HG02943 (cell line): ENCODE measurements around the gene SAMD1.
"Not testable (repeated sequence)": the region's sequence is repeated elsewhere in the genome, so short reads cannot be mapped to it uniquely, and the experiment has no call there.

Source experiments
- ATAC-seq: cut with Tn5 transposase; IDR thresholded peaks from one replicate; pipeline ENCODE4 v1.9.1; 2021; ENCODE audit warnings: mild to moderate bottlenecking, low read depth, moderate library complexity; ENCODE audit not compliant: unreplicated experiment

SAMD1 gene

DNA sequence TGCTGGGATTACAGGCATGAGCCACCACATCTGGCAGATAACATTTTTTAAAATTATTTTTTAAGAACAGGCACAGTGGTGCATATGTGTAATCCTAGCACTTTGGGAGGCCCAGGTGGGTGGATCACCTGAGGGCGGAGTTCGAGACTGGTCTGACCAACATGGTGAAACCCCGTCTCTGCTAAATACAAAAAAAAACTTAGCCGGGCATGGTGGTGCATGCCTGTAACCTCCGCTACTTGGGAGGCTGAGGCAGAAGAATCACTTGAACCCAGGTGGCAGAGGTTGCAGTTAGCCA is 28.0 kb downstream of the SAMD1 start:
- ATAC-seq: no peak

DNA sequence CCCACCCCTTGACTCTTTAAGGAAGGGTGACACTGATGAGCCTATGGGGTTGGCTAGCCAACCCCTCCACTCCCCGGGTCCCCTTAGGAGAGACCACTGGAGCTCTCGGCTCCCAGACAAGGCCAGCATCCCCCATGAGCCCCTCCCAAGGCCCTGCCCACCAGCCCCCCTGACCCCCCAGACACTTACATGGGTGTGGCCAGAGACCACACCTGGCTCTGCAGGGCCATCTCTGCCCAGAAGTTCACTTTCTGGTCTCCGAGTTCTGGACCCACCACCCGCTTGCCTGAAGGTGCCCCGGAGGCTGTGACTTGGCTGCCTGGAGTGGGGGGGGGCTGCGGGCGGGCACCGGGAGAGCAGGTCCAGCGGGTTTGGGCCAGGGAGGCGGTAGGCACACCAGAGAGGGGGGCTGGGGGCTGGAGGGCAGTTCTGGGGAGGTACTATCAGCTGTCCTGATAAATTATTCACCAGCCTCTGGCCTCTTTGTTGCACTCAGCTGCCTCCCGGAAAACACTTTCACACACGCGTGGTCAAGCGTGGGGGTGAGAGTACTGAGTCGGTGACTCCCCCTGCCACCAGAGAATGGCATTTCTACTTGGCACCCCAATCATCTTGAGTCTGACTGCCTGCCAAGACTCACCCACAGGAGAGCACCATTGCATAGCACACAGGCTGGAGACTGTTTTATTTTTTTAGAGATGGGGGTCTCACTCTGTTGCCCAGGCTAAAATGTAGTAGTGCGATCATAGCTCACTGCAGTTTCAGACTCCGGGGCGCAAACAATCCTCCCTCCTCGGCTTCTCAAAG is 28.6 kb downstream of the SAMD1 start, which contains the start of gene PALM3:
PALM3 (minus strand) TSS at position 326 of the 807 bp plus-strand sequence; CDS start at position 230, 96 bp downstream.
- ATAC-seq: no peak

DNA sequence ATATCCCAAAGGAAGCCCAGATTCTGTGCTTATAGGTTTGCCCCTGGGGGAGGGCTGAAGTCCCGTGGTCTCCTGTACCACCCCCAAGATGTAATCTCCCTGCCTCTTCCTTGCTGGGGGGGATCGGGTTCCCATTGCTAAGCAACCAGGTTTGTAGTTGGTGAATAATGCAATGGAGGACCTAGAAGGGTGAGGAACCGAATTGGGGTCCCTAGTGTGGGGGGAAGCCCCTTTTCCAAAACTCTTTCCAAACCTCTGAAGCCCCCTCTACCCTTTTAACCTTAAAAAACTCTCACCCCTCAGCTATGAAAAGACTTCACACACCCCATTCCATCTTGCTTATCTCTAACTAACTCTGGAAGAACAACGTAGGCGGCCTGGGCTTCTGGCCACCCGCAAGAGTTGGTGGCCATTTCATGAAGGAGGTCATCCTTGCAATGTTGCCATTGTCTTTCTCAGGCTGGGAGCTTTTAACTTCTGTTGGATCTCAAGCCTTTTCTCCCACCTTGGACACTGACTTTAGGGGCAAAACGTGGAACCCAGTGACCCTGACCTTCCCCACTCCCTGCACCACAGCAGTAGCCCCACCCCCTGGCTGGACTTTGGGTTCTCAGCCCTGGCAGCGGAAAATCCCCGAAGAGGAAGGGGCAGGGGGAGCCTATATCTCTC is 29.3 kb downstream of the SAMD1 start:
- no peak for ATAC-seq

DNA sequence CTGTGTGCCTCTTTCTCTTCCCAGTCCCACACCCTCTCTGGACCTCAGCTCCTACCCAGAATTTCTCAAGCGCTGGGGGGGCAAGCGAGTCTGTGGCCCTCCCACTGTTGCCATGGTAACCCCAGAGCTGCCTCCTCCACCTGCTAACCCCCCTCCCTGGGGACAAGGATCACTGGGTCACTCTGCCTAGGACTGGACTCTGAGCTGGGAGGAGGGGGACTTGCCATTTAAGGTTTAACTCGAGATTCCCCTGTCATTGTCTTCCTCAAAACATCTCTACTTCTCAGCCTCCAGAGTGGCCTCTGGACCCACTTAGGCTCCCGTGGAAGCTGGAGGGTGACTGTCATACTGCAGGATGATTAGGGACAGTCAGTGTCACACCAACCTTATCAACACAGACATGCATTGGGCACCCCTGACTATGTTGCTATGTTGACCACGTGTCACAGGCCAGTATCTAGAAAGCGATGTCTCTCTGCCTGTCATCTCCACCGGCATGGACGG is 30.8 kb downstream of the SAMD1 start:
- ATAC-seq: no peak

DNA sequence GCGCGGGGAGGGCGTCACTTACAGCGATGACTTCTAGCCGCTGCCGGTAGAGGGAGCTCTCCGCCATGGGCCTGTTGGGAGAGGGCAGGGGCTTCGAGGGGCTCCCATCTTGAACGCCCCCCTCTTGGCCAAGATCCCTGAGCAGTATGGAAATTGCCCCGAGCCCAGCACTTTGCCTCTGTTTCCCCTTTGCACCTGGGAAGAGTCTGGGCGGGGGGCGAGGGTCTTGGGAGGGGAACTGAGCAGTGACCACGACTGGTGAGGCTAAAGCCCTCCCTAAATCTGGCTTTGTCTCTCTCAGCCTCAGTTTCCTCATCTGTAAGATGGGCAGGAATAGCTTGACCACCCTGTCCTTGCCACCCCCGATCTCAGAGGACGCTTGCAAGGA is 31.5 kb downstream of the SAMD1 start:
- no peak for ATAC-seq

DNA sequence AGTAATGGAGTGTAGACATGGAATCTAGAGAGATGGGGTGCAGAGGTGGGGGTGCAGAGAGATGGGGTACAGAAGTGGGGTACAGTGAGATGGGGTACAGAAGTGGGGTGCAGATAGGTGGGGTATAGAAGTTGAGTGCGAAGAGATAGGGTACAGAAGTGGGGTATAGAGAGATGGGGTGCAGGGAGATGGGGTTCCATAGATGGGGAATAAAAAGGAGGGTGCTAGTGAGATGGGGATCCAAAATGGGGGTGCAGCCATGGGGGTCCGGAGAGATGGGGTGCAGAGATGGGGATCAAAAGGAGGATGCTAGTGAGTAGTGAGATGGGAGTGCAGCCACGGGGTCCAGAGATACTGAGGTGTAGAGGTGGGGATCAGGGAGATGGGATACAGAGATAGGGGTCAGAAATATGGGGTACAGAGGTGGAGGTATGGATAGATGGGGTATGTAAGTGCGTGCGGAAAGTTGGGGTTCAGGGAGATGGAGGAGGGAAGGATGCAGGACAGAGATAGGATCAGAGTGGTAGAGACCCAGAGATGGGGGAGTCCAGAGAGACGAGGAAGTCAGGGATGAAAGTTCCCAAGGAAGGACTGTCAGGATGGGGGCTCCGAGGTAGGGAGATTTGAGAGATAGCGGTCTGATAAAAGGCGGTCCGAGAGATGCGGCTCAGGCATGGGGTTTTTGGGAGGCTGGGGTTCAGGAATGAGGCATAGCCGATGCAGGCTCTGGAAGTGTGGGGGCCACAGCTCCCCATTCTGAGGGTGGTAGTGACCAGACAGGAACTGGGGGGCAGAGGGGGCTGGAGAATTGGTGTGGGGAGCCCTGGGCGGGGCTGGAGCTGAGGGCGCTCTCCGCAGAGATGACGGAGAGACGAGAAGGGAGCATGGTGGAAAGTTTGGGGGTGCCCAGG is 32.1 kb downstream of the SAMD1 start:
- ATAC-seq: no peak

DNA sequence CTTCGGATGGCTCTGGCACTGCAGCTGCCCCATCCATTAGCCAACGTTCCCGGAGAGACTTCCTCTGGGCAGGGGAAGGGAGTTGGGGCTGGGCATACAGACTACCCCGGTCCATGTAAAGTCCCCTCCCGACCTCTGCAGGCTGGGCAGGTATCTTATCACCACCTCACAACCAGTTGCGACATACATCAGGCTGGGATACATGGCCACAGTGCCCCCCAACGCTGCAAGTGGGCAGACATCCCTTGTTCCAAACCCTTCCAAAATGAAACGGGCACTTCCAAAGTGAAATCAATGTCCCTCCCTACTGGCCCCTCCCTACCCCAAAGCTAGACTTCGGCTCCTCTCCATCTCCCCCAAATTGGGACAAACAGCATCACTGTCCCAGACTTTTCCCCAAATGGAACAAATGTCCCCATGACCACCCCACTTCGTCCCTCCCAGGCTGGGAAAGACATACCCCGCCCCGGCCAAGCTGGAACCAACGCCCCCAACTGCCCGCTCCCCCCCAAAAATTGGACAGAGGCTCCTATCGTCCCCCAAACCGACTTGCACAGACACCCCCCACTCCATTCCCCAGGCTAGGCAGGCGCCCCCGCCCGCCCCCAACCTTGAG is 33.7 kb downstream of the SAMD1 start:
- ATAC-seq: no peak

DNA sequence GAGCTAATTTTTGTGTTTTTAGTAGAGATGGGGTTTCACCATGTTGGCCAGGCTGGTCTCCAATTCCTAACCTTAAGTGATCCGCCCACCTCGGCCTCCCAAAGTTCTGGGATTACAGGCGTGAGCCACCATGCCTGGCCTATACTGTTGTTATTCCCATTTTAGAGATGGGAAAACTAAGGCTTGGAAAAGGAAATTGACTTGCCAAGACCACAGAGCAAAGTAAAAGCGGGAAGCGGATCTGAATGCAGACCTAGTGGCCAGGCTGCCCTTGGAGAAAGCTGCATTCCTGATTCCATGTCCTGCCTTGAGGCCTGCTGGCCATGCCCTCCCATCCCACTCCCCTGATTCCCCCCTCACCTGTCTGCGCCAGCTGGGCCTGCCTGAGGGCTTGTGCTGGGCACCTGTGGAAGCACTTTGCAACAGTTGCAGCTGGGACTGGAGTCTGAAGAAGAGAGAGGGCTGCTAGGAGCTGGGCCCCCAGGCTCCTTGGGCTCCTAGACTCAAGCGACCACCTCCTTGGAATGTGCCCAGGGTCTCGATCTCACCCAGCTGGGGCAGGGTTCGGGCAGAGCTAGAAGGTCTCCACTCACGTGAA is 34.4 kb downstream of the SAMD1 start:
- ATAC-seq: no peak

DNA sequence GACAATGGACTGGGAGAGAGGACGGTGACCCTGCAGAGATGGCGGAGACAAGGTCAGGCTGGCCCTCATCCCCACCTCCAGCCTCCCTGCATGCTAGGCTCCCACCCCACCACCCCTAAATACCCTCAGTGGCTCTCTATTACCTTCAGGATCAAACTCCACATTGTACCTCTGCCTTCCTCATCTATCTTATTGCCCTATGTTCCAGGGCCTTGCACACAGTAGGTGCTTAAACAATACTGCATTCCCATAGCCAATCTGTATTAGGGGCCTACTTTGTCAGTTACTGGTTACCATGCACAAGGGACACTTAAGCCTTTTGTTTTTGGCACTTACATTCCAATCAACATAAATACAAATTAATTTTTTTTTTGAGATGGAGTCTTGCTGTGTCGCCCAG is 35.2 kb downstream of the SAMD1 start:
- ATAC-seq: no peak

DNA sequence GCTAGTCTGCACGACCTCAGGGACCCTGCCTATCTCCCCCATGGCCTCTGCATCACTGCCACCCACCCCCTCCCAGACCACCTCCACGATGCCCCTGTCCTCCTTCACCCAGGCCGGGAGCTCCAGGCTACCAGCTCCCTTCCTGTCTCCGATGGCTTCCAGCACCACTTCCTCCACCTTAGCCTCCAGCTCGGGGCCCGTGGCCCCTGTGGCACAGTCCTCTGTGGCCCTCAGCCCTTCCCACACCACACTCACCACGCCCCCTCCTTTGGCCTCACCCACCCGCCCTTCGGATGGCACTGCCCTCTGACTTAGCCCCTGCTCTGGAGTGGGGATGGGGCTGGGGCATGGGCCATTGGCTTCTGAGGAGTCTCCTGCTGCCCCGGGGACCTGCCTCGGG is 35.8 kb downstream of the SAMD1 start:
- no peak for ATAC-seq

DNA sequence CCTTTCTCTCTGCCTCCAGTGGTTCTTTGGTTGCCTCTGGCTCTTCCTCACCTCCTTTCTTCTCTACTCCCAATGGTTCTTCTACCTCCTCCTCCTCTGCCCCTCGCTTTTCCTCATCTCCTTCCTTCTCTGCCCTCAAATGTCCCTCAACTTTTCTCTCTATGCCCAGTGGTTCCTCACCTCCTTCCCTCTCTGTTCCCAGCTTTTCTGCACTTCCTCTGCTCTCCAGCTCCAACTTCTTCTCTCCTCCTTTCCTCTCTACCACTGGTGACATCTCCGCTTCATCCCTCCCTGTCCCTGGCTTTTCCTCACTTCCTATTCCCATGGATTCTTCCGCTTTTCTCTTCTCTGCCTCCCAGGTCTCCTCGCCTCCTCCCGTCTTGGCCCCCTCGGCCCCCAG is 36.5 kb downstream of the SAMD1 start:
- no peak for ATAC-seq

DNA sequence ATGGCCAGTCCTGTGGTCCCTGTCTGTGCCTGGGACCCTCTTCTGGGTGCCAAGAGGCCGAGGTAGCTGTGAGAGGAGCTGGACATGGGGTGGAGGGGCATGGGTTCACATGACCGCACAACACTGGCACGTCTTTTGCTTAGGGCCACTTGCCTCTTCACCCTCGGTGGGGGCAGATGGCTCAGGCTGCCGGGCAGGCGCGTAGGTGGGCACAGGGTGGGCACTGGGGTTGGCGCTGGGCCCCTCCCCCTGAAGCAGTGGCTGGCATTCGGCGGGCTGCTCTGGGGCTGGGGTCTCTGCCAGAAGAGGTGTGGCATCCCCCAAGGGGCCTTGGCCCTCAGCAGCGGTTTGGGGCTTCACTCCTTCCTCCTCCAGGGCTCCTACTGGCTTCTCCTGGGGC is 37.1 kb downstream of the SAMD1 start:
- ATAC-seq: no peak

DNA sequence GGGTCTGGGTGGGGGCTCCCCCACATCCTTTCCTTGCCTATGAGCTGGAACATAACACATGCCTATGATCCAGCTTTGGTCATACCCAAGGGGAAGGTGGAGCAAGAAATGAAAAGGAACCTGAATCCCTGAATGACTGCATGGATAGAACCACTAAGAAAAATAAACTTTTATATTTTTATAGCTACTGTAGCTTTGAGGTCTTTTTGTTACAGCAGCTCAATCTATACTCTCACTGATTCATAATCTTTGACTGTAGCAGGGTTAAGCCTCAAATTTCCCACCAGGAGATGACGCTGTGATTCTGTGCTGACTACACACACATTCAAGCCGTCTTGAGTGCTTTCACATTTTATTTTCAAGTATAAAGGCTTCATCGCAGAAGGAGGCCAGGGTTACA is 37.5 kb downstream of the SAMD1 start:
- ATAC-seq: no peak

DNA sequence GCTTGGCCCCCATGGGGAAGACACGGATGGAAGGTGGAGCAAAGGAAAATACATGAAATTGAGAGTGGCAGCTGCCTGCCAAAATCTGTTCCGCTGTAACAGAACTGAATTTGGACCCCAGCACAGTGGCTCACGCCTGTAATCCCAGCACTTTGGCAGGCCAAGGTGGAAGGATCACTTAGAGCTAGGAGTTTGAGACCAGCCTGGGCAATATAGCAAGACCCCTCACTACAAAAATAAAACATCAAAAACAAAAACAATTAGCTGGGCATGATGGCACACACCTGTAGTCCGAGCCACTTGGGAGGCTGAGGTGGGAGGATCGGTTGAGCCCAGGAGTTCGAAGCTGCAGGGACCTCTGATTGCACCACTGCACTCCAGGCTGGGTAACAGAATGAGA is 38.1 kb downstream of the SAMD1 start:
- ATAC-seq: no peak

DNA sequence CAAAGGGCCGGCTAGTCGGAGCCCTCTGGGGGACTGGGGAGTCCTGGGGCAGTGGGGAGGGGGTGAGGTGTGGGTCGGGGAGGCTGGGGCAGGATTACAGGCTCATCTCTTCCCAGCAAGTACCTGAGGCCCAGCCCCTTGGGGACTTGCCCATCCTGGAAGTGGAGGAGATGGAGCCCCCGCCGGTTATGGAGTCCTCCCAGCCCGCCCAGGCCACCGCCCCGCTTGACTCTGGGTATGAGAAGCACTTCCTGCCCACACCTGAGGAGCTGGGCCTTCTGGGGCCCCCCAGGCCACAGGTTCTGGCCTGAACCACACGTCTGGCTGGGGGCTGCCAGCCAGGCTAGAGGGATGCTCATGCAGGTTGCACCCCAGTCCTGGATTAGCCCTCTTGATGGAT is 38.6 kb downstream of the SAMD1 start:
- no peak for ATAC-seq

DNA sequence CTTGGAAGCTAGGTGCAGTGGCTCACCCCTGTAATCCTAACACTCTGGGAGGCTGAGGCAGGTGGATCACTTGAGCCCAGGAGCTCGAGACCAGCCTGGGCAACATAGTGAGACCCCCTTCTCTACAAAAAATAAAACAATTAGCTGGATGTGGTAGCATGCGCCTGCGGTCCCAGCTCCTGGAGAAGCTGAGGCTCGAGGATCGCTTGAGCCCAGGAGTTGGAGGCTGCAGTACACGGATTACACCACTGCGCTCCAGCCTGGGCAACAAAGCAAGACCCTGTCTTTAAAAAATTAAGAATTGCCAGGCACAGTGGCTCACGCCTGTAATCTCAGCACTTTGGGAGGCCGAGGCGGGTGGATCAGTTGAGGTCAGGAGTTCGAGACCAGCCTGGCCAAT is 39.6 kb downstream of the SAMD1 start:
- ATAC-seq: not testable (repeated sequence)

DNA sequence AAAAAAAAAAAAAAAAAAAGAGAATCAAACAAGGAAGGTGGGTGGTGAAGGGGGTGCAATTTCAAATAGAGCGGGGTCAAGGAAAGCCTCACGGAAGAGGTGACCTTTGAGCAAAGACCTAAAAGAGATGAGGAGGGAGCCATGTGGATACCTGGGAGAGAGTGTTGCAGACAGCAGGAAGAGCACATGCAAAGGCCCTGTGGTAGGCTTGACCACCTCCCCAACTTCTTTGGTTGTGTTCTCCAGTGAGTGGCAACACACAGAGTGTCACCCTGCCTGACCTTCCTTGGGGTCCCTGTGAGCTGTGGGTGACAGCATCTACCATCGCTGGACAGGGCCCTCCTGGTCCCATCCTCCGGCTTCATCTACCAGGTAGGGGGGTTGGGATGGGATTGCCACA is 40.0 kb downstream of the SAMD1 start:
- ATAC-seq: no peak

DNA sequence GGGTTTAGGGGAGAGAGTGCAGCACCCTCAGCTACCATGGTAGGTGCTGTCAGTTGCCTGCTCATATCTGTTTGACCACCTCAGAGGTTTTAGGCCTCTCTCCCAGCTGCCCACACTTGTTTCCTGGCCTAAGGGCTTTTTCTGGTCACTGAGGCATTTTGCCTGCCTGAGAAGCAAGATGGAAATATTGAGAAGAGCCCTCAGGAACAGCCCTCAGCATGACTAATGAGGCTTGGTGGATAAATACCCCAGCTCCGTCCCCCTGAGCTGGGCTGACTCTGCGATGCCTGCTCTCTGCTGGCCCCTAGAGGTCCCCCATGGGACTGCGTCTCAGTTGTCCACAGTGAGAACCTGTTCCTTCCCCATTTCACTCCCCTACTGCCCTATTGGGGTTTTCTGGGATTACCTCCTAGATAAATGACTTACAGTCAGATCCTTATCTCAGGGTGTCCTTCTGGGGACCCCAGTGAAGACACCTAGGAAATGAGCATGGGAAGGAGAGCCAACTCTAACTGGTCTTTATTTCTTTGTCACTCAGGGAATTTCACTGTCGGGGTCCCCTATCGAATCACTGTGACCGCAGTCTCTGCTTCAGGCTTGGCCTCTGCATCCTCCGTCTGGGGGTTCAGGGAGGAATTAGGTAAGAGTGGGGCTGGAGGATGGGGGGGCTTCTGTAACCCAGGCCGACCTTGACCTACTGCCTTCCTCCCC is 42.0 kb downstream of the SAMD1 start:
- ATAC-seq: no peak

DNA sequence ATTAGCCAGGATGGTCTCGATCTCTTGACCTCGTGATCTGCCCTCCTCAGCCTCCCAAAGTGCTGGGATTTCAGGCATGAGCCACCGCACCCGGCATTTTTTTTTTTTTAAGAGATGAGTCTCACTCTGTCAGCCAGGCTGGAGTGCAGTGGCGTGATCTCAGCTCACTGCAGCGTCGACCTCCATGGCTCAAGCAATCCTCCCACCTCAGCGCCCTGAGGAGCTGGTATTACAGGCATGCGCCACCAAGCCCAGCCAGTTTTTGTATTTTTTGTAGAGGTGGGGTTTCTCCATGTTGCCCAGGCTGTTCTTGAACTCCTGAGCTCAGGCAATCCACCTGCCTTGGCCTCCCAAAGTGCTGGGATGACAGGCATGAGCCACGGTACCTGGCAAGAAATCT is 42.7 kb downstream of the SAMD1 start:
- not testable (repeated sequence) for ATAC-seq
